ENCODE data around the gene CIAPIN1.

CIAPIN1 gene

DNA sequence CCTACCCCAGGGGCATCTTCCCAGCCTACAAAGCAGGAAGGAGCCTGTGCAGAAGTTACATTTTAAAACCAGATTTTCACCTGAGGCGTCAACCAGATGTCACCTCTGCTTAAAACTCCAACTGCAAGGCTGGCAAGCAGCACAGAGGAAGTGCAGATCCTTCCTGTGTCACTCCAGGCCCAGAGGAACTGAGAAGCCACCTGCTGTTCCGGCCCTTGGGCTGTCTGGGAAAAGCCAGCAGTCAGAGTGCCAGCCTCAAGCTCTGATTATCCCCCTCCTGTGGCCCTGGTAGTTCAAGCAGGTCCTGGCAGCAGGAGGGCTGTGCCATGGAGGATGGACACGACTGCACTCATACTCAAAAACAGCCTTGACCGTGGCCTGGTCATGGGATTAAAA lies 25.5 kb upstream of the CIAPIN1 start:
- no peak overlapping the region for H3K27ac ChIP-seq (replicated peaks)
- no peak overlapping the region for H3K4me3 ChIP-seq (replicated peaks; ENCODE audit: insufficient read depth, low read length)
- no peaks in the 10 kb centered on the region for H3K27me3 ChIP-seq (ENCODE audit: insufficient read depth, poor library complexity, severe bottlenecking)
- TF ChIP-seq POLR2AphosphoS5 (IDR thresholded peaks at IDR 0.05; ENCODE audit: low read depth) = no peak
- TF ChIP-seq SPI1 (IDR thresholded peaks at IDR 0.05; ENCODE audit: borderline replicate concordance, low read depth) = peak; percentile 56; the same call in 1 of the 2 replicates
- TF ChIP-seq, protein P1, sequence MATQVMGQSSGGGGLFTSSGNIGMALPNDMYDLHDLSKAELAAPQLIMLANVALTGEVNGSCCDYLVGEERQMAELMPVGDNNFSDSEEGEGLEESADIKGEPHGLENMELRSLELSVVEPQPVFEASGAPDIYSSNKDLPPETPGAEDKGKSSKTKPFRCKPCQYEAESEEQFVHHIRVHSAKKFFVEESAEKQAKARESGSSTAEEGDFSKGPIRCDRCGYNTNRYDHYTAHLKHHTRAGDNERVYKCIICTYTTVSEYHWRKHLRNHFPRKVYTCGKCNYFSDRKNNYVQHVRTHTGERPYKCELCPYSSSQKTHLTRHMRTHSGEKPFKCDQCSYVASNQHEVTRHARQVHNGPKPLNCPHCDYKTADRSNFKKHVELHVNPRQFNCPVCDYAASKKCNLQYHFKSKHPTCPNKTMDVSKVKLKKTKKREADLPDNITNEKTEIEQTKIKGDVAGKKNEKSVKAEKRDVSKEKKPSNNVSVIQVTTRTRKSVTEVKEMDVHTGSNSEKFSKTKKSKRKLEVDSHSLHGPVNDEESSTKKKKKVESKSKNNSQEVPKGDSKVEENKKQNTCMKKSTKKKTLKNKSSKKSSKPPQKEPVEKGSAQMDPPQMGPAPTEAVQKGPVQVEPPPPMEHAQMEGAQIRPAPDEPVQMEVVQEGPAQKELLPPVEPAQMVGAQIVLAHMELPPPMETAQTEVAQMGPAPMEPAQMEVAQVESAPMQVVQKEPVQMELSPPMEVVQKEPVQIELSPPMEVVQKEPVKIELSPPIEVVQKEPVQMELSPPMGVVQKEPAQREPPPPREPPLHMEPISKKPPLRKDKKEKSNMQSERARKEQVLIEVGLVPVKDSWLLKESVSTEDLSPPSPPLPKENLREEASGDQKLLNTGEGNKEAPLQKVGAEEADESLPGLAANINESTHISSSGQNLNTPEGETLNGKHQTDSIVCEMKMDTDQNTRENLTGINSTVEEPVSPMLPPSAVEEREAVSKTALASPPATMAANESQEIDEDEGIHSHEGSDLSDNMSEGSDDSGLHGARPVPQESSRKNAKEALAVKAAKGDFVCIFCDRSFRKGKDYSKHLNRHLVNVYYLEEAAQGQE (IDR thresholded peaks at IDR 0.05; ENCODE audit: insufficient replicate concordance, low read depth) = no peak
- no peak for DNase-seq (ENCODE audit: low read depth in 1 of 2, low spot score in 1 of 2)

DNA sequence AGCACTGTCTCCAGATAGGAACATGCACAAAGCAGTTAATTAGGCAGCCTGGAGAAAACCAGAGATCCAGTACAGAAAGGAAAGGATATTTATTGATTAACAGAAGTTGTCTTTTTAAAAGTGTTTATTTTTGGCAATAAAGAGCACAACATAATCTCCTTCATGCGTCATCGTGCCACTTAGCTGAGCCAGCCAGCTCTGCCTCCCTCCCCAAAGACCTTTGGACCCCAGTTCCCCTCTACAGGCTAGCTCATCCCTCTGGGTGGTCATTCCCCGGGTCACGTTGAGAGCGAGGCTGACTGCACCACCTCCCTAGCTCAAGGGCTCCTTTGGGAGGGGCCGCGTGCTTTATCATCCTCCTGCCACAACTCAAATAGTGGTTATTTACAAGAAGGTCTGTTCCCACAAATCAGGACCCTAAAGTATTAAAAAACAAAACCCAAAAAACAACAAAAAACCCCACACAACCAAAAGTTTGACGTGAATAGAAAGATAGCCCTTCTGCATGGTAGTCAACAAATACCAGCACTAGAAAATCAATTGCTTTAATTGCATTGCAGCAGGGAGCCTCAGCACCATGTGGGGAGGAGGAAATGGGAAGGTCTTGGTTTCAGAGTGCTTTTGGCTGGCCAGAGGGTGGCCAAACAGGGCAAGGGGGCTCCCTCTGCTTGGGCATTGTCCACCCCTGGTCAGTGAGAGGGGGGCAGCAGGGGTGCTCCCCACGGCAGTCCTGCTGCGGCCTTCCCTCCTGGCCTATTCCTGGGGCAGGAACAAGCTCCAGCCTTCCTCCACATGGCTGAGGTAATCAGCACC lies 24.9 kb upstream of the CIAPIN1 start:
- DNase-seq (ENCODE audit: low read depth in 1 of 2, low spot score in 1 of 2) = no peak
- Histone ChIP-seq H3K4me3 (replicated peaks; ENCODE audit: insufficient read depth, low read length) (no peak overlapping the region), H3K27ac (replicated peaks) (no peak overlapping the region), H3K27me3 (ENCODE audit: insufficient read depth, poor library complexity, severe bottlenecking) (no peaks in the 10 kb centered on the region)
- TF ChIP-seq, protein P1 (IDR thresholded peaks at IDR 0.05; ENCODE audit: insufficient replicate concordance, low read depth) = no peak
- TF ChIP-seq, protein P2, sequence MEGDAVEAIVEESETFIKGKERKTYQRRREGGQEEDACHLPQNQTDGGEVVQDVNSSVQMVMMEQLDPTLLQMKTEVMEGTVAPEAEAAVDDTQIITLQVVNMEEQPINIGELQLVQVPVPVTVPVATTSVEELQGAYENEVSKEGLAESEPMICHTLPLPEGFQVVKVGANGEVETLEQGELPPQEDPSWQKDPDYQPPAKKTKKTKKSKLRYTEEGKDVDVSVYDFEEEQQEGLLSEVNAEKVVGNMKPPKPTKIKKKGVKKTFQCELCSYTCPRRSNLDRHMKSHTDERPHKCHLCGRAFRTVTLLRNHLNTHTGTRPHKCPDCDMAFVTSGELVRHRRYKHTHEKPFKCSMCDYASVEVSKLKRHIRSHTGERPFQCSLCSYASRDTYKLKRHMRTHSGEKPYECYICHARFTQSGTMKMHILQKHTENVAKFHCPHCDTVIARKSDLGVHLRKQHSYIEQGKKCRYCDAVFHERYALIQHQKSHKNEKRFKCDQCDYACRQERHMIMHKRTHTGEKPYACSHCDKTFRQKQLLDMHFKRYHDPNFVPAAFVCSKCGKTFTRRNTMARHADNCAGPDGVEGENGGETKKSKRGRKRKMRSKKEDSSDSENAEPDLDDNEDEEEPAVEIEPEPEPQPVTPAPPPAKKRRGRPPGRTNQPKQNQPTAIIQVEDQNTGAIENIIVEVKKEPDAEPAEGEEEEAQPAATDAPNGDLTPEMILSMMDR (IDR thresholded peaks at IDR 0.05; ENCODE audit: insufficient read depth, low read length) = no peak
- TF ChIP-seq GABPA (IDR thresholded peaks at IDR 0.05; ENCODE audit: low read depth) = no peak
- no peak; the same call in 1 of the 2 replicates for TF ChIP-seq POLR2AphosphoS5 (IDR thresholded peaks at IDR 0.05; ENCODE audit: low read depth)
- no peak for TF ChIP-seq SPI1 (IDR thresholded peaks at IDR 0.05; ENCODE audit: borderline replicate concordance, low read depth)

DNA sequence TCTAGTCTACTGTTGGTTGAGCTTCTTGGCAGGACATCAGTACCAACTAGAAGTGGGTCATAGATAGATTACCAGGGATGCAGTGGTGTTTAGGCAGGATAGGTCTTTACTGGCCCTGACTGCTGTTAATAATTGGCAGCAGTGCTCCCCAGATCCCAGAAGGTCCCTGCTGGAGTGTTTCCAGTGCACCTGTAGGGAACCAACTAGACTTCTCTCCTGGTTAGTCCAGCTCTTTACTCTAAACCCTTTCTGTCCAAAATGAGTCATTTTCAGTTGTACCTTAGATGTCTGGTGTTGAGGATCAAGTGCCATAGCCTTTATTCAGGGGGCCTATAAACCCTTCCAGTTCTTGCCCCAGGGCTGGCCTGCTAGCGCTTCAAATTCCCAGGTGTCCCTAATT lies 24.0 kb upstream of the CIAPIN1 start:
- Histone ChIP-seq H3K27ac (replicated peaks) (no peak overlapping the region), H3K27me3 (ENCODE audit: insufficient read depth, poor library complexity, severe bottlenecking) (no peaks in the 10 kb centered on the region), H3K4me3 (replicated peaks; ENCODE audit: insufficient read depth, low read length) (no peak overlapping the region)
- DNase-seq (ENCODE audit: low read depth in 1 of 2, low spot score in 1 of 2) = no peak
- TF ChIP-seq, protein P2 (IDR thresholded peaks at IDR 0.05; ENCODE audit: insufficient read depth, low read length) = no peak
- TF ChIP-seq SPI1 (IDR thresholded peaks at IDR 0.05; ENCODE audit: borderline replicate concordance, low read depth) (no peak), POLR2AphosphoS5 (IDR thresholded peaks at IDR 0.05; ENCODE audit: low read depth) (no peak; the same call in 1 of the 2 replicates), GABPA (IDR thresholded peaks at IDR 0.05; ENCODE audit: low read depth) (no peak)
- TF ChIP-seq, protein P1 (IDR thresholded peaks at IDR 0.05; ENCODE audit: insufficient replicate concordance, low read depth) = no peak
